ENCODE results near the gene CHPF.

Gene CHPF

GRCh38 chr2:219572237-219573001 lies 28.8 kb upstream of the CHPF start, which contains the start of gene INHA:
Gene INHA, plus strand, starts transcription at chr2:219572310. Its CDS starts 65 bp downstream, at chr2:219572375.
- H4K8ac ChIP-seq (ENCODE audit: low read depth, low read length): no peak within 1 kb of the TSS
- peaks cover 6% of the 10 kb centered on the region for H3K79me2 ChIP-seq (ENCODE audit: control insufficient read depth, insufficient read depth, low read length)
- H3K4me2 ChIP-seq (ENCODE audit: low read length): peak within 1 kb of the TSS; percentile 14
- peak within 1 kb of the TSS; percentile 96 for H3K27ac ChIP-seq (ENCODE audit: low read depth, low read length)
- peaks cover 3% of the 10 kb centered on the region for H3K4me1 ChIP-seq (ENCODE audit: control insufficient read depth, low read depth, low read length)
- peak within 1 kb of the TSS; percentile 56 for H2BK120ac ChIP-seq (ENCODE audit: low read depth, low read length)
- H3K56ac ChIP-seq (ENCODE audit: low read length): peak within 1 kb of the TSS; percentile 99
- peak within 1 kb of the TSS; percentile 18 for H2BK5ac ChIP-seq (ENCODE audit: low read length)
- no peaks in the 10 kb centered on the region for H3K27me3 ChIP-seq (ENCODE audit: insufficient read depth, low read length, poor library complexity)
- DNase-seq: no peak
- WGBS (ENCODE audit: extremely low coverage, insufficient coverage, low lambda C conversion rate): no CpG with 5 or more reads among the region's 13 CpGs
- H3K4me3 ChIP-seq (ENCODE audit: low read length): no peak within 1 kb of the TSS
- H3K9ac ChIP-seq (ENCODE audit: low read length): peak within 1 kb of the TSS; percentile 70
- H4K5ac ChIP-seq (ENCODE audit: low read length): no peak within 1 kb of the TSS
- H2BK15ac ChIP-seq (replicated peaks; ENCODE audit: low read depth): no peak within 1 kb of the TSS
- H3K23ac ChIP-seq (ENCODE audit: low read length): no peak within 1 kb of the TSS
- peak within 1 kb of the TSS; percentile 92 for H3K18ac ChIP-seq (ENCODE audit: low read length)
- H2AK5ac ChIP-seq (ENCODE audit: low read length): no peak within 1 kb of the TSS
- H3K4ac ChIP-seq (ENCODE audit: low read depth, low read length): peak within 1 kb of the TSS; percentile 92
- no peaks in the 10 kb centered on the region for H3K79me1 ChIP-seq (ENCODE audit: low read length)
- H3K36me3 ChIP-seq (ENCODE audit: control insufficient read depth, insufficient read depth, low read length): no peaks in the 10 kb centered on the region

- Histone ChIP-seq H3K4me3 (ENCODE audit: low read length) (peak within 1 kb of the TSS; percentile 73), H3K56ac (ENCODE audit: low read length) (peak within 1 kb of the TSS; percentile 99), H4K8ac (ENCODE audit: low read depth, low read length) (peak within 1 kb of the TSS; percentile 59), H2BK5ac (ENCODE audit: low read length) (peak within 1 kb of the TSS; percentile 91), H3K4me1 (ENCODE audit: control insufficient read depth, low read depth, low read length) (peaks cover 3% of the 10 kb centered on the region), H3K9ac (ENCODE audit: low read length) (peak within 1 kb of the TSS; percentile 97), H2AK5ac (ENCODE audit: low read length) (no peak within 1 kb of the TSS), H3K27me3 (ENCODE audit: insufficient read depth, low read length, poor library complexity) (no peaks in the 10 kb centered on the region), H3K79me2 (ENCODE audit: control insufficient read depth, insufficient read depth, low read length) (peaks cover 6% of the 10 kb centered on the region), H3K4ac (ENCODE audit: low read depth, low read length) (peak within 1 kb of the TSS; percentile 92), H3K27ac (ENCODE audit: low read depth, low read length) (peak within 1 kb of the TSS; percentile 96), H2BK15ac (replicated peaks; ENCODE audit: low read depth) (no peak within 1 kb of the TSS), H3K36me3 (ENCODE audit: control insufficient read depth, insufficient read depth, low read length) (no peaks in the 10 kb centered on the region), H3K79me1 (ENCODE audit: low read length) (no peaks in the 10 kb centered on the region), H4K5ac (ENCODE audit: low read length) (no peak within 1 kb of the TSS), H2BK120ac (ENCODE audit: low read depth, low read length) (peak within 1 kb of the TSS; percentile 56), H3K4me2 (ENCODE audit: low read length) (peak within 1 kb of the TSS; percentile 64), H3K18ac (ENCODE audit: low read length) (peak within 1 kb of the TSS; percentile 92), H3K23ac (ENCODE audit: low read length) (peak within 1 kb of the TSS; percentile 94)
- no CpG with 5 or more reads among the region's 42 CpGs for WGBS (ENCODE audit: extremely low coverage, insufficient coverage, low lambda C conversion rate)
- DNase-seq: peak; percentile 97
Measured at GRCh38 chr2:219571311-219572236, 28.0 kb upstream of the CHPF start, which contains the start of gene OBSL1. Gene OBSL1, minus strand, starts transcription at chr2:219571539. Its CDS starts 307 bp downstream, at chr2:219571232.

- H3K56ac ChIP-seq (ENCODE audit: low read length): peak overlapping the region; percentile 99
- peak overlapping the region; percentile 59 for H4K8ac ChIP-seq (ENCODE audit: low read depth, low read length)
- H2BK120ac ChIP-seq (ENCODE audit: low read depth, low read length): peak overlapping the region; percentile 55
- H2BK5ac ChIP-seq (ENCODE audit: low read length): peak overlapping the region; percentile 91
- H3K36me3 ChIP-seq (ENCODE audit: control insufficient read depth, insufficient read depth, low read length): no peaks in the 10 kb centered on the region
- H3K27ac ChIP-seq (ENCODE audit: low read depth, low read length): peak overlapping the region; percentile 96
- peak overlapping the region; percentile 64 for H3K4me2 ChIP-seq (ENCODE audit: low read length)
- peaks cover 6% of the 10 kb centered on the region for H3K79me2 ChIP-seq (ENCODE audit: control insufficient read depth, insufficient read depth, low read length)
- H3K4ac ChIP-seq (ENCODE audit: low read depth, low read length): peak overlapping the region; percentile 92
- no peak for DNase-seq
- H3K27me3 ChIP-seq (ENCODE audit: insufficient read depth, low read length, poor library complexity): no peaks in the 10 kb centered on the region
- peak overlapping the region; percentile 97 for H3K9ac ChIP-seq (ENCODE audit: low read length)
- H3K4me3 ChIP-seq (ENCODE audit: low read length): peak overlapping the region; percentile 73
- no peak overlapping the region for H2BK15ac ChIP-seq (replicated peaks; ENCODE audit: low read depth)
- H3K4me1 ChIP-seq (ENCODE audit: control insufficient read depth, low read depth, low read length): peaks cover 3% of the 10 kb centered on the region
- H3K23ac ChIP-seq (ENCODE audit: low read length): peak overlapping the region; percentile 94
- H4K5ac ChIP-seq (ENCODE audit: low read length): no peak overlapping the region
- H2AK5ac ChIP-seq (ENCODE audit: low read length): no peak overlapping the region
- peak overlapping the region; percentile 91 for H3K18ac ChIP-seq (ENCODE audit: low read length)
- no peaks in the 10 kb centered on the region for H3K79me1 ChIP-seq (ENCODE audit: low read length)
- WGBS (ENCODE audit: extremely low coverage, insufficient coverage, low lambda C conversion rate): no CpG with 5 or more reads among the region's 55 CpGs
Measured at GRCh38 chr2:219570924-219571310, 27.3 kb upstream of the CHPF start.

DNA sequence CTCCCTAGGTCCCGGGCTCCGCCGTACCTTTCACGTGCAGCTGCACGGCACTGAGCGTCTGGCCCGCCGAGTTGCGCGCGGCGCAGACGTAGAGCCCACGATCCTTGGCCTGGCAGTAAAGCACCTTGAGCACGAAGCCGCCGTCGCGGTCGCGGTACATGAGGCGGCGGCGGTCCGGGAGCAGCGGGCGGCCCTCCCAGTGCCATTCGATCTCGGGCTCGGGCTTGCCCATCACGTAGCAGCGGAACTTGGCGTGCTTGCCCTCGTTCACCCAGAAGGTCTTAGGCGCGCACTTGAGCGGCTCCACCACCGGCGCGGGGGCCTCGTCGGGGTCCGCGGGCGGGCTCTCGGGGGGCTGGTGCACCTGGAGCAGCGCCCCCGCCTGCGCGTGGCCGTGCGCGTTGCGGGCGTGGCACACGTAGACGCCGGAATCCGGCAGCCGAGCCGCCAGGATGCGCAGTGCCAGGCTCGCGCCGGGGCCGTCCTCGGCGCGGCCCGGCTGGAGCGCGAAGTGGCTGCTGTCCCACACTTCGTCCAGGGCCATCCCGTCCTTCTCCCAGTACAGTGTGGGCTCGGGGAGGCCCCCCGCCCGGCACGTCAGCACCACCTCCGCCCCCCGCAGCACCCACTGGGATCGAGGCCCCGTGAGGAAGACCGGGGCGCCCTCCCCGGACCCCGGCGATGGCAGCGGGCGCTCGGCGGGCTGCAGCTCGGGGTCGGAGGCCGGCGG lies 26.8 kb upstream of the CHPF start:
- no peaks in the 10 kb centered on the region for H3K27me3 ChIP-seq (ENCODE audit: insufficient read depth, low read length, poor library complexity)
- H3K4me2 ChIP-seq (ENCODE audit: low read length): peak overlapping the region; percentile 64
- H3K9ac ChIP-seq (ENCODE audit: low read length): peak overlapping the region; percentile 97
- H2BK15ac ChIP-seq (replicated peaks; ENCODE audit: low read depth): no peak overlapping the region
- no peak for DNase-seq
- H2AK5ac ChIP-seq (ENCODE audit: low read length): no peak overlapping the region
- peaks cover 6% of the 10 kb centered on the region for H3K79me2 ChIP-seq (ENCODE audit: control insufficient read depth, insufficient read depth, low read length)
- peak overlapping the region; percentile 94 for H3K23ac ChIP-seq (ENCODE audit: low read length)
- H4K8ac ChIP-seq (ENCODE audit: low read depth, low read length): peak overlapping the region; percentile 59
- H4K5ac ChIP-seq (ENCODE audit: low read length): no peak overlapping the region
- peak overlapping the region; percentile 96 for H3K27ac ChIP-seq (ENCODE audit: low read depth, low read length)
- H2BK5ac ChIP-seq (ENCODE audit: low read length): no peak overlapping the region
- H3K4me1 ChIP-seq (ENCODE audit: control insufficient read depth, low read depth, low read length): peaks cover 5% of the 10 kb centered on the region
- H2BK120ac ChIP-seq (ENCODE audit: low read depth, low read length): peak overlapping the region; percentile 55
- peak overlapping the region; percentile 99 for H3K56ac ChIP-seq (ENCODE audit: low read length)
- H3K4me3 ChIP-seq (ENCODE audit: low read length): peak overlapping the region; percentile 73
- no CpG with 5 or more reads among the region's 95 CpGs for WGBS (ENCODE audit: extremely low coverage, insufficient coverage, low lambda C conversion rate)
- peak overlapping the region; percentile 91 for H3K18ac ChIP-seq (ENCODE audit: low read length)
- H3K79me1 ChIP-seq (ENCODE audit: low read length): no peaks in the 10 kb centered on the region
- no peaks in the 10 kb centered on the region for H3K36me3 ChIP-seq (ENCODE audit: control insufficient read depth, insufficient read depth, low read length)
- H3K4ac ChIP-seq (ENCODE audit: low read depth, low read length): peak overlapping the region; percentile 92

DNA sequence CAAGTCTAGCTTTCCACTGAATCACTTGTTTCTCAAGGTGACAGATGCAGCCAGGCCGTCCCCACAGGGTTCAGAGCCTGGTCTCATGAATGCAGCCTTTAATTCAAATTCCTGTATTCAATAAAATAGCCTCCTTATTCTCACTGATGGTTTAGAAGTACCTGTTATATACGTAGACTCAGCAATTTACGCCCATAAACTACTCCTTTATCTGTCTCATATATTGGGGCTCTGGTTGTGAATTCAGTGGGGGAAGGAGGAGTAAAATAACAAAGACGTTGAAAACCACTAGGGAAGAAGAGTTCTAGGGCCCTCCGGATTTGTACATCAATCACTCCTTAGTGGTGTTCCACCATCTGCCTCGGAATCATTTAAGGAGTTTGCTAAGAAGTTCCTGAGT lies 26.0 kb upstream of the CHPF start:
- H2AK5ac ChIP-seq (ENCODE audit: low read length): no peak overlapping the region
- DNase-seq: no peak
- no peak overlapping the region for H4K5ac ChIP-seq (ENCODE audit: low read length)
- peak overlapping the region; percentile 97 for H3K9ac ChIP-seq (ENCODE audit: low read length)
- no peak overlapping the region for H2BK120ac ChIP-seq (ENCODE audit: low read depth, low read length)
- H3K79me1 ChIP-seq (ENCODE audit: low read length): no peaks in the 10 kb centered on the region
- H3K23ac ChIP-seq (ENCODE audit: low read length): peak overlapping the region; percentile 89
- H2BK5ac ChIP-seq (ENCODE audit: low read length): no peak overlapping the region
- H4K8ac ChIP-seq (ENCODE audit: low read depth, low read length): no peak overlapping the region
- H3K36me3 ChIP-seq (ENCODE audit: control insufficient read depth, insufficient read depth, low read length): no peaks in the 10 kb centered on the region
- H3K4me1 ChIP-seq (ENCODE audit: control insufficient read depth, low read depth, low read length): peaks cover 5% of the 10 kb centered on the region
- H3K27ac ChIP-seq (ENCODE audit: low read depth, low read length): no peak overlapping the region
- H3K79me2 ChIP-seq (ENCODE audit: control insufficient read depth, insufficient read depth, low read length): peaks cover 6% of the 10 kb centered on the region
- peak overlapping the region; percentile 64 for H3K4me2 ChIP-seq (ENCODE audit: low read length)
- WGBS (ENCODE audit: extremely low coverage, insufficient coverage, low lambda C conversion rate): no CpG with 5 or more reads among the region's 6 CpGs
- H3K4ac ChIP-seq (ENCODE audit: low read depth, low read length): no peak overlapping the region
- H3K4me3 ChIP-seq (ENCODE audit: low read length): no peak overlapping the region
- H3K27me3 ChIP-seq (ENCODE audit: insufficient read depth, low read length, poor library complexity): no peaks in the 10 kb centered on the region
- no peak overlapping the region for H2BK15ac ChIP-seq (replicated peaks; ENCODE audit: low read depth)
- H3K56ac ChIP-seq (ENCODE audit: low read length): peak overlapping the region; percentile 99
- no peak overlapping the region for H3K18ac ChIP-seq (ENCODE audit: low read length)
